Parathyroid adenoma (tissue), 2 donors: ENCODE measurements around the gene ZNF213.
A peak's percentile ranks its signal among the peaks of the same experiment; 100 is the strongest.
"Not testable (repeated sequence)": the region's sequence is repeated elsewhere in the genome, so short reads cannot be mapped to it uniquely, and the experiment has no call there.

Experiments used
- H2AFZ ChIP-seq: fragments of 300-600 bp; sonication (generic); one replicate; pipeline ENCODE4 v1.7.0; 2017; ENCODE audit warnings: antibody characterized with exemption, mild to moderate bottlenecking
- H3K27ac ChIP-seq: fragments of 300-600 bp; sonication (generic); one replicate; pipeline ENCODE4 v1.7.0; 2017
- H3K27me3 ChIP-seq: fragments of 300-600 bp; sonication (generic); one replicate; pipeline ENCODE4 v1.7.0; 2017; ENCODE audit warnings: low read length; ENCODE audit not compliant: control insufficient read depth, insufficient read depth
- H3K36me3 ChIP-seq: fragments of 300-600 bp; sonication (generic); one replicate; pipeline ENCODE4 v1.7.0; 2017; ENCODE audit warnings: low read length; ENCODE audit not compliant: control insufficient read depth, insufficient read depth
- H3K4me1 ChIP-seq: fragments of 300-600 bp; sonication (generic); one replicate; pipeline ENCODE4 v1.7.0; 2017; ENCODE audit warnings: control low read depth
- H3K4me2 ChIP-seq: fragments of 300-600 bp; sonication (generic); one replicate; pipeline ENCODE4 v1.7.0; 2017; ENCODE audit warnings: low read length
- H3K4me3 ChIP-seq: fragments of 300-600 bp; sonication (generic); one replicate; pipeline ENCODE4 v1.7.0; 2017; ENCODE audit warnings: low read depth, low read length
- H3K79me2 ChIP-seq: fragments of 300-600 bp; sonication (generic); one replicate; pipeline ENCODE4 v1.7.0; 2017; ENCODE audit warnings: control low read depth
- H3K9ac ChIP-seq: fragments of 300-600 bp; sonication (generic); one replicate; pipeline ENCODE4 v1.7.0; 2017; ENCODE audit warnings: mild to moderate bottlenecking
- H3K9me3 ChIP-seq: fragments of 300-600 bp; sonication (generic); one replicate; pipeline ENCODE4 v1.7.0; 2017; ENCODE audit warnings: low read length; ENCODE audit not compliant: control insufficient read depth
- TF ChIP-seq, protein P1 (sequence below): fragments of 300-600 bp; sonication (generic); IDR thresholded peaks from one replicate; pipeline ENCODE4 v1.7.0; 2017; ENCODE audit warnings: antibody characterized with exemption, mild to moderate bottlenecking
- donor health status: primary hyperparathyroidism.

The ZNF213 gene

DNA sequence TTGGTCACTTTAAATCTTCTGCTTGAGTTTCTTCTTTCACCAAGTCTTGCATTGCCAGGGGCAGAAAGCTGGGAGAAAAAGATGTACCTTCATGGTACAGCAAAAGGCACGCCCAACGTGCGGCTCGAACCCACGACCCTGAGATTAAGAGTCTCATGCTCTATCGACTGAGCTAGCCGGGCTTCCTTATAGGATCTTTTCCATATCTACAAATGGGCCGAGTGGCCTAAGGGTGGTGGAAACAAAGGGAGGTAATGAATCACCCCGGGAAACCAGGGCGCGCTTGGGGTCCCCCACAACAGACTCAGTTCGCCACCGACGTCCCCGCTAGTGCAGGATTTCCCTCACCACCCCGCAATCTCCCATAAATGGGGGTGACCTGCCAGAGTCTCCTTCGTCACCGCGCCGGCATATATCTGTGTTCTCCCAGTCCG, 45.6 kb downstream of the ZNF213 start:
- no peak overlapping the region for H3K9ac ChIP-seq
- H3K27me3 ChIP-seq: peaks cover 3% of the 10 kb centered on the region
- no peaks in the 10 kb centered on the region for H3K9me3 ChIP-seq
- H3K4me2 ChIP-seq: no peak overlapping the region
- no peak overlapping the region for H3K4me3 ChIP-seq
- TF ChIP-seq, protein P1, sequence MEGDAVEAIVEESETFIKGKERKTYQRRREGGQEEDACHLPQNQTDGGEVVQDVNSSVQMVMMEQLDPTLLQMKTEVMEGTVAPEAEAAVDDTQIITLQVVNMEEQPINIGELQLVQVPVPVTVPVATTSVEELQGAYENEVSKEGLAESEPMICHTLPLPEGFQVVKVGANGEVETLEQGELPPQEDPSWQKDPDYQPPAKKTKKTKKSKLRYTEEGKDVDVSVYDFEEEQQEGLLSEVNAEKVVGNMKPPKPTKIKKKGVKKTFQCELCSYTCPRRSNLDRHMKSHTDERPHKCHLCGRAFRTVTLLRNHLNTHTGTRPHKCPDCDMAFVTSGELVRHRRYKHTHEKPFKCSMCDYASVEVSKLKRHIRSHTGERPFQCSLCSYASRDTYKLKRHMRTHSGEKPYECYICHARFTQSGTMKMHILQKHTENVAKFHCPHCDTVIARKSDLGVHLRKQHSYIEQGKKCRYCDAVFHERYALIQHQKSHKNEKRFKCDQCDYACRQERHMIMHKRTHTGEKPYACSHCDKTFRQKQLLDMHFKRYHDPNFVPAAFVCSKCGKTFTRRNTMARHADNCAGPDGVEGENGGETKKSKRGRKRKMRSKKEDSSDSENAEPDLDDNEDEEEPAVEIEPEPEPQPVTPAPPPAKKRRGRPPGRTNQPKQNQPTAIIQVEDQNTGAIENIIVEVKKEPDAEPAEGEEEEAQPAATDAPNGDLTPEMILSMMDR: no peak
- no peak overlapping the region for H3K27ac ChIP-seq
- no peaks in the 10 kb centered on the region for H3K79me2 ChIP-seq
- H3K4me1 ChIP-seq: no peaks in the 10 kb centered on the region
- H3K36me3 ChIP-seq: no peaks in the 10 kb centered on the region
- H2AFZ ChIP-seq: no peak overlapping the region

DNA sequence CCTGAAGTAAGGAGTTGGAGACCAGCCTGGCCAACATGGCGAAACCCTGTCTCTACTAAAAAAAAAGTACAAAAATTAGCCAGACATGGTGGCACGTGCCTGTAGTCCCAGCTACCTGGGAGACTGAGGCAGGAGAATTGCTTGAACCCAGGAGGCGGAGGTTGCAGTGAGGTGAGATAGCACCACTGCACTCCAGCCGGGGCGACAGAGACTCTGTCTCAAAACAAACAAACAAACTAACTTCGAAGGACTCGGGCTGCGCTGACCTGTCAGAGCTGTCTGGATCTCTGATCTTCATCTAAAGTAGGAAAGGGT, 47.4 kb downstream of the ZNF213 start:
- H3K4me2 ChIP-seq: peak overlapping the region; percentile 64
- H3K79me2 ChIP-seq, H3K4me3 ChIP-seq, H3K36me3 ChIP-seq, H3K9me3 ChIP-seq, H3K27me3 ChIP-seq, H3K27ac ChIP-seq, H3K9ac ChIP-seq, H2AFZ ChIP-seq, H3K4me1 ChIP-seq: not testable (repeated sequence)

DNA sequence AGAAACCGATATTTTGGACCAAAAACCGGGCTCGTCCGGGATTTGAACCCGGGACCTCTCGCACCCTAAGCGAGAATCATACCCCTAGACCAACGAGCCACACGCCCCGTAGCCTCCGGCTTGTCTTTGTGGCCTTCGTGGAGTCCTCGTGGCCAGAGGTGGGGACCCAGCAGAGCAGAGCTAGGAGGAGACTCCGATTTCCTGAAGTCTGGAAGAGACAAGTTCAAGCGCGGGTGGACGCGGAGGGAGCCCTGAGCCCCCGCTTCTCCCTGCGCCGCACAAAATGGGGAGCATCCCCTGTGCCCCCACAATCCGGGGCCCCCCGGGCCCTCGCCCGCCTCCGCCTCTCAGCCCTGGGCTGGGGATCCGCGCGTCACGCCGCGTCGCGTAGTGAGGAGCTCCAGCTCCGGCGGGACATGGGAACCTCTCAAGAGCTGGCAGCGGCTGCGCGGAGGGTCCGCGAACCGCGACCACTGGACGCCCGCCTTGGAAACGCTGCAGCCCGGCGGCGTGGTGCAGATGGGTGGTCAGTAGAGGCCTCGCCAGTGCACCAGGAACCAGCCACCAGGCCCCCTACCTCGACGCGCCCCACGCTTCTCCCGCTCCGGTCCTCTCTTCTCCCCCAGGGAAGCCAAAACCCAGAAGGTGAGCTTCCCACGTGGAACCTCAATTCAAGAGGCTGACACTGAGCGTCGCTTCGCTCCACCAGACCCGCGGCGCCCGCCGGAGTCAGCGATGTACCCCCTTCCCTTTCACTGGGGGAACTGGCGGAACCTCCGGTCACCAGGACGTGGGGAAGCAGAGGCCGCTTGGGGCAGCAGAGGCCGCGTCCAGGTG, 48.0 kb downstream of the ZNF213 start:
- H3K4me3 ChIP-seq: peak overlapping the region; percentile 50
- H3K27me3 ChIP-seq: peaks cover 3% of the 10 kb centered on the region
- H3K36me3 ChIP-seq: no peaks in the 10 kb centered on the region

DNA sequence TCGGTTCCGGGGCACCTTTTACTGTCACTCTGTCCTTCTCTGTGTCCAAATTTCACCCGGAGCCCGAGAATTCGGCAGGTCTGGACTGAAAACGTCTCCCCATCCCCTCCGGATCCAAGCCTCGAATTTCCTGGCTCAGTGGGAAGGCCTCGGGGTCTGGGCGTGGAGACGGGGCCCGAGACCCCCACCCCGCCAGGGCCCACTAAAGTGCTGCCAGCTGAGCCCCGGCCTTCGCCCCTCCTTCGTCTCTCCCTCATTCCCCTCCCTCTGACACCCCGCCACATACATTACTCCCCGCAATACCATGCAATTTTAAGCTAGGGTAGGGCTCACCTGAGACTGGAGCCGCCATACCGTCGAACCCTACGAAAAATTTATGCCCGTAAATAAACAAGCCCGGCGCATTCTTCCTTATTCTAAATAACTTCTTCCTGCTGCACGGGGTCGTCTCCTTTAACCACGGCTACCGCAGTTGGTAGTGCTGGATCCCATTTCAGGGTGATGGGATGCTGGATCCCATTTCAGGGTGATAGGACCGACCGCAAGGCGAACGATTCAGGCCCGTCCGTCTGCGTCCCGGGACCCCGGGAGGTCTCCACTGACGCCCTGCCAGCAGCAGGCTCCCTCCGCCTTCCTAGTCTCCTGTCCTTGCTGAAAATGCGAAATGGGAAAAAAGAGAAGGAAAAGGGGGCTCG, 48.8 kb downstream of the ZNF213 start:
- peaks cover 3% of the 10 kb centered on the region for H3K27me3 ChIP-seq
- H3K9ac ChIP-seq: no peak overlapping the region
- no peak overlapping the region for H3K27ac ChIP-seq
- peak overlapping the region; percentile 50 for H3K4me3 ChIP-seq
- H2AFZ ChIP-seq: peak overlapping the region; percentile 44
- H3K79me2 ChIP-seq: no peaks in the 10 kb centered on the region
- no peaks in the 10 kb centered on the region for H3K36me3 ChIP-seq
- peak overlapping the region; percentile 64 for H3K4me2 ChIP-seq
- TF ChIP-seq, protein P1: no peak
- no peaks in the 10 kb centered on the region for H3K4me1 ChIP-seq
- no peaks in the 10 kb centered on the region for H3K9me3 ChIP-seq

More for the DNA sequence above, 48.0 kb downstream of the ZNF213 start:
- Histone ChIP-seq H3K4me1 (no peaks in the 10 kb centered on the region), H3K27ac (no peak overlapping the region), H3K79me2 (no peaks in the 10 kb centered on the region), H3K4me2 (peak overlapping the region; percentile 64), H2AFZ (peak overlapping the region; percentile 44), H3K9me3 (no peaks in the 10 kb centered on the region), H3K9ac (no peak overlapping the region)
- TF ChIP-seq, protein P1: peak; percentile 11

DNA sequence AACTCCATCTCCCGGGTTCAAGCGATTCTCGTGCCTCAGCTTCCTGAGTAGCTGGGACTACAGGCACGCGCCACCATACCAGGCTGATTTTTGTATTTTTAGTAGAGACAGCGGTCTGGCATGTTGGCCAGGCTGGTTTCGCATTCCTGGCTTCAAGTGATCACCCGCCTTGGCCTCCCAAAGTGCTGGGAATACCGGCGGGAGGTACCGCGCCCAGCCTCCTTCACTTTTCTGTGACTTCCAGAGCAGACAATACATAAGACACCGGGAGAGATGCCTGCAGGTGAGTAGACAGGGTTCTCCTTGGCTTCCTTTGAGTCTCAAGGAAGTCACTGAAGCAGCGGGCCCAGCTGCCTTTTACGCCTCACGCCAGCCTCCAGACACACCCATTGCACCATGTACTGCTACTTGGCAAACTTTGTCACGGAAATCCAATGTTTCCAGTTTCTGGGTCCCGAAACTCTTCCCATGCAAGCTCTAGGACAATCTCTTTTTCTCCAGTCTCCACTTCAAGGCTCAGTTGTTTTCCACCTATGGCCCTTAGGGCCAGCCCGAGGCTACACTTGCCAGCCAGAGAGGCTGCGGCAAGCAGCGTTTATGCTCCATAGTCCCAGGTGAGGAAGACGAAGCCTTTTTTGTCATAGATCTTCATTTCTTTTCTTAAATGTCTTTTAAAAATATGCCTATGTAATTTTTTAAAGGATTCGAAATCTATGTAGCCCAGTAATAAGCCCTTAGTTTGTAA, 52.3 kb downstream of the ZNF213 start:
- H3K9ac ChIP-seq: no peak overlapping the region
- H3K27ac ChIP-seq: no peak overlapping the region
- TF ChIP-seq, protein P1: no peak
- H3K4me1 ChIP-seq: no peaks in the 10 kb centered on the region
- H3K9me3 ChIP-seq: no peaks in the 10 kb centered on the region
- no peaks in the 10 kb centered on the region for H3K36me3 ChIP-seq
- H3K4me2 ChIP-seq: no peak overlapping the region
- H3K27me3 ChIP-seq: peaks cover 3% of the 10 kb centered on the region
- H2AFZ ChIP-seq: no peak overlapping the region
- H3K4me3 ChIP-seq: no peak overlapping the region
- no peaks in the 10 kb centered on the region for H3K79me2 ChIP-seq
